NB4 (cell line): ENCODE measurements around the gene JAKMIP1.

Experiments used
- CTCF ChIP-seq: IDR thresholded peaks from one replicate; pipeline ENCODE4 v1.5.1; 2012; ENCODE audit warnings: low read depth, low read length
- MAX ChIP-seq: IDR thresholded peaks from 2 replicates; pipeline ENCODE4 v1.6.1; 2011; ENCODE audit warnings: low read depth, low read length
- POLR2A ChIP-seq: IDR thresholded peaks from 2 replicates; pipeline ENCODE4 v1.6.1; 2011; ENCODE audit warnings: mild to moderate bottlenecking; ENCODE audit not compliant: insufficient read length; ENCODE audit errors: extremely low read depth

DNA sequence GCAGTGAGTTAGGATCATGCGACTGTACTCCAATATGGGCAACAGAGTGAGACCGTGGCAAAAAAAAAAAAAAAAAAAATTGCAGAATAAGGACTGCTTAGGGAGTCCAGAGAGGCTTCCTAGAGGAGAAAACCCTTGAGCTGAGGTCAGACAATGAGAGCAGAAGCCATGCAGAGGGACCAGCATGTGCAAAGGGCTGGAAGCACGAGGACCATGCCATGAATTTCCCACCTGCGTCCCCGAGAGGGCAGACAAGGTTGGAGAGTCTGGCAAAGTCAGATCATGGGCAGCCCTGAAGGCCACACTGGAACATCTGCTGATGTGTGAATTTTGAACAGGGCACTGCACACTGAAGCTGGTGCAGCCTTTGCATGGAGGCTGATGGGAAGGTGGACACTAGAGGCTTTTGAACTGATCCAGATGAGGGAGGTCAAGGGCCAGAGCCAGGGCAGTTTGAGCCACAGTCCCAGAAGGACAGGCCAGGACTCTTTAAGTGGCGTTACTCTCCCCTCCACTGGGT, 6.5 kb upstream of the JAKMIP1 start:
- no peak for TF ChIP-seq CTCF
- TF ChIP-seq POLR2A, result no peak
- no peak for TF ChIP-seq MAX
